ENCODE measurements around the gene REEP2.

GRCh38 chr5:138476918-138477317, 38.1 kb downstream of the REEP2 start:
- TF ChIP-seq CTCF (conservative IDR thresholded peaks at IDR 0.05; ENCODE audit: low read length) (no peak), EZH2phosphoT487 (IDR thresholded peaks at IDR 0.05; ENCODE audit: borderline replicate concordance, low read depth, low read length) (no peak)

Data from OCI-LY7 (cell line).